SK-N-SH treated with all-trans-retinoic acid at 6 μM for 48 hours (cell line): ENCODE measurements around the gene GNA15.

Source experiments
- ATAC-seq: fragments of 200-7000 bp; cut with Tn5 transposase; 3 replicates; pipeline ENCODE4 v1.9.1; 2020; ENCODE audit warnings: mild to moderate bottlenecking, moderate library complexity
- ARNTL ChIP-seq: fragments of 450-650 bp; formaldehyde crosslinking; IDR thresholded peaks from 2 replicates; pipeline ENCODE4 v1.5.0; 2020; ENCODE audit warnings: low read depth, mild to moderate bottlenecking, moderate library complexity, borderline replicate concordance
- BACH2 ChIP-seq: fragments of 250-450 bp; sonication (Bioruptor Pico); IDR thresholded peaks from 2 replicates; pipeline ENCODE4 v1.9.0; 2021; ENCODE audit warnings: mild to moderate bottlenecking, borderline replicate concordance
- CSDC2 ChIP-seq: fragments of 250-450 bp; sonication (Bioruptor Pico); IDR thresholded peaks from 2 replicates; pipeline ENCODE4 v1.5.0; 2020; ENCODE audit warnings: mild to moderate bottlenecking, moderate library complexity
- CSRNP3 ChIP-seq: fragments of 250-450 bp; sonication (Bioruptor Pico); IDR thresholded peaks from 2 replicates; pipeline ENCODE4 v1.5.1; 2021; ENCODE audit warnings: mild to moderate bottlenecking, moderate library complexity
- ESRRG ChIP-seq: fragments of 250-450 bp; sonication (Bioruptor Pico); IDR thresholded peaks from 2 replicates; pipeline ENCODE4 v1.6.1; 2021; ENCODE audit warnings: mild to moderate bottlenecking
- GLIS3 ChIP-seq: fragments of 250-450 bp; sonication (Bioruptor Pico); IDR thresholded peaks from 2 replicates; pipeline ENCODE4 v1.5.0; 2020; ENCODE audit warnings: mild to moderate bottlenecking, moderate library complexity
- ISL1 ChIP-seq: fragments of 250-450 bp; sonication (Bioruptor Pico); IDR thresholded peaks from 2 replicates; pipeline ENCODE4 v2.1.2; 2022; ENCODE audit warnings: mild to moderate bottlenecking, moderate library complexity
- OSR1 ChIP-seq: fragments of 250-450 bp; sonication (Bioruptor Pico); IDR thresholded peaks from 2 replicates; pipeline ENCODE4 v1.8.0; 2022; ENCODE audit warnings: moderate library complexity, mild to moderate bottlenecking, inconsistent platforms
- PPARA ChIP-seq: fragments of 250-450 bp; sonication (Bioruptor Pico); IDR thresholded peaks from 2 replicates; pipeline ENCODE4 v1.5.0; 2020; ENCODE audit warnings: mild to moderate bottlenecking, borderline replicate concordance
- RARB ChIP-seq: fragments of 250-450 bp; sonication (Bioruptor Pico); IDR thresholded peaks from 2 replicates; pipeline ENCODE4 v1.8.0; 2021; ENCODE audit warnings: mild to moderate bottlenecking, moderate library complexity
- SNAI2 ChIP-seq: fragments of 250-450 bp; sonication (Bioruptor Pico); IDR thresholded peaks from 2 replicates; pipeline ENCODE4 v1.5.0; 2020; ENCODE audit warnings: mild to moderate bottlenecking, moderate library complexity
- TCF4 ChIP-seq: fragments of 250-450 bp; sonication (Bioruptor Pico); IDR thresholded peaks from 2 replicates; pipeline ENCODE4 v1.8.0; 2021; ENCODE audit warnings: mild to moderate bottlenecking, moderate library complexity, borderline replicate concordance
- TOX ChIP-seq: fragments of 250-450 bp; sonication (Bioruptor Pico); IDR thresholded peaks from 2 replicates; pipeline ENCODE4 v1.8.0; 2021; ENCODE audit warnings: mild to moderate bottlenecking, moderate library complexity, borderline replicate concordance
- TSHZ2 ChIP-seq: fragments of 250-450 bp; sonication (Bioruptor Pico); IDR thresholded peaks from 2 replicates; pipeline ENCODE4 v1.5.0; 2020; ENCODE audit warnings: mild to moderate bottlenecking, moderate library complexity
- ZC3H10 ChIP-seq: fragments of 250-450 bp; sonication (Bioruptor Pico); IDR thresholded peaks from 2 replicates; pipeline ENCODE4 v1.5.1; 2021; ENCODE audit warnings: mild to moderate bottlenecking, moderate library complexity
- ZFP3 ChIP-seq: fragments of 250-450 bp; sonication (Bioruptor Pico); IDR thresholded peaks from 2 replicates; pipeline ENCODE4 v1.5.0; 2020; ENCODE audit warnings: mild to moderate bottlenecking, moderate library complexity
- ZFP30 ChIP-seq: fragments of 450-650 bp; formaldehyde crosslinking; IDR thresholded peaks from 2 replicates; pipeline ENCODE4 v1.5.0; 2022; ENCODE audit warnings: mild to moderate bottlenecking, moderate library complexity
- ZNF565 ChIP-seq: fragments of 450-650 bp; formaldehyde crosslinking; conservative IDR thresholded peaks from 2 replicates; pipeline ENCODE4 v1.5.0; 2020; ENCODE audit warnings: low read depth, mild to moderate bottlenecking, moderate library complexity
- ZNF70 ChIP-seq: fragments of 450-650 bp; formaldehyde crosslinking; IDR thresholded peaks from 2 replicates; pipeline ENCODE4 v1.5.0; 2020; ENCODE audit warnings: mild to moderate bottlenecking, moderate library complexity
- ZNF8 ChIP-seq: fragments of 450-650 bp; formaldehyde crosslinking; IDR thresholded peaks from 2 replicates; pipeline ENCODE4 v1.5.0; 2020; ENCODE audit warnings: mild to moderate bottlenecking, moderate library complexity
- TF ChIP-seq, protein P1 (sequence below): fragments of 250-450 bp; sonication (Bioruptor Pico); IDR thresholded peaks from 2 replicates; pipeline ENCODE4 v1.5.1; 2020; ENCODE audit warnings: low read depth, mild to moderate bottlenecking, moderate library complexity
- TF ChIP-seq, protein P2 (sequence below): fragments of 250-450 bp; sonication (Bioruptor Pico); IDR thresholded peaks from 2 replicates; pipeline ENCODE4 v1.8.0; 2021; ENCODE audit warnings: low read depth, mild to moderate bottlenecking, moderate library complexity, borderline replicate concordance
- TF ChIP-seq, protein P3 (sequence below): fragments of 250-450 bp; sonication (Bioruptor Pico); IDR thresholded peaks from 2 replicates; pipeline ENCODE4 v1.8.0; 2020; ENCODE audit warnings: mild to moderate bottlenecking, moderate library complexity, borderline replicate concordance

Gene GNA15

DNA sequence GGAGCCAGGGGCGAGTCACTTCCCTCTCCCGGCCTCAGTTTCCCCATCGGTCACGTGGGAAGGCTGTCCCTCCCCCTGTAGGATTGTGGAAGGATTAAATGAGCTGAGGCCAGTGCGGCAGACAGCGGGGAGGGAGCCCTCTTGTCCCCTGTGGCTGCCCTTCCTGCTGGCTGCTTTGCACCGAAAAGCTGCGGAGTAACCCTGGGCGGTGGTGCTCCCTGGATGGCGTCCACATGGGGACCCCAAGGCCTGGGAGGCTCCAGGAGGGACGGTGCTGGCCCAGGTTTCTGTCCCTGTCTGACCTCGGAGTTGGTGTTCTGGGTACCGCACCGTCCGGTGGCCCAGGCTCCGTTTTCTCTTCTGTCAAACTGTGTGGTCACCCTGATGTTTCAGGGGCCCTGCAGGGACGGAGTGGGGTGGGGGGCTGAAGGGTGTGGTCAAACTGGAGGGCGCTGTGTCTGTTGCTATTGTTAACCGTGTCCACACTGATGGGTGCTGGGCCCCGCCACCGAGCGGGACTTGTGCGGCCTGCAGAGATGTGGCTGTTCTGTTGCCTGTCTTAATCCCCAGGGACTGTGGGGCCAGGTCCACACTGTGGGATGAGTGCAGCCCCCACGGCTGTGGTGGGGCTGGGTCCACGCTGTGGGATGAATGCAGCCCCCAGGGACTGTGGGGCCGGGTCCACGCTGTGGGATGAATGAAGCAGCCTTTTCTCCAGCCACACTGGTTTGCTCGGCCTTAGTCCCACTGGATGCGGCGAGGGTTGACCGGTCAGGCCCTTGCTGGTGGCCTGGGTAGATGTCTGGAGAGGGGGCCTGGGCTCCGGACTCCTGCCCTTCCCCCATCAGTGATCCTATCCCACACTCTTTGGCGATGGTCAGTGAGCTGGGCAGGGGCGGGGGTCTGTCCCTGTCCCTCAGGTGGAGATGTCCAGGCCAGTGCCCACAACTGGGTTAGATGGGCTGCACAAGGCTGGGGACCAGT, 34.8 kb upstream of the GNA15 start (continued):
- TF ChIP-seq, protein P1, sequence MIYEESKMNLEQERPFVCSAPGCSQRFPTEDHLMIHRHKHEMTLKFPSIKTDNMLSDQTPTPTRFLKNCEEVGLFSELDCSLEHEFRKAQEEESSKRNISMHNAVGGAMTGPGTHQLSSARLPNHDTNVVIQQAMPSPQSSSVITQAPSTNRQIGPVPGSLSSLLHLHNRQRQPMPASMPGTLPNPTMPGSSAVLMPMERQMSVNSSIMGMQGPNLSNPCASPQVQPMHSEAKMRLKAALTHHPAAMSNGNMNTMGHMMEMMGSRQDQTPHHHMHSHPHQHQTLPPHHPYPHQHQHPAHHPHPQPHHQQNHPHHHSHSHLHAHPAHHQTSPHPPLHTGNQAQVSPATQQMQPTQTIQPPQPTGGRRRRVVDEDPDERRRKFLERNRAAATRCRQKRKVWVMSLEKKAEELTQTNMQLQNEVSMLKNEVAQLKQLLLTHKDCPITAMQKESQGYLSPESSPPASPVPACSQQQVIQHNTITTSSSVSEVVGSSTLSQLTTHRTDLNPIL: no peak
- no peak for TF ChIP-seq BACH2 (CRISPR knock-in tag)
- no peak for TF ChIP-seq ZFP3
- no peak for TF ChIP-seq ZC3H10 (CRISPR knock-in tag)
- TF ChIP-seq ISL1 (CRISPR knock-in tag): no peak
- TF ChIP-seq ZNF70: no peak
- no peak for TF ChIP-seq ZNF8
- TF ChIP-seq ZFP30: no peak
- TF ChIP-seq ESRRG (CRISPR knock-in tag): no peak

DNA sequence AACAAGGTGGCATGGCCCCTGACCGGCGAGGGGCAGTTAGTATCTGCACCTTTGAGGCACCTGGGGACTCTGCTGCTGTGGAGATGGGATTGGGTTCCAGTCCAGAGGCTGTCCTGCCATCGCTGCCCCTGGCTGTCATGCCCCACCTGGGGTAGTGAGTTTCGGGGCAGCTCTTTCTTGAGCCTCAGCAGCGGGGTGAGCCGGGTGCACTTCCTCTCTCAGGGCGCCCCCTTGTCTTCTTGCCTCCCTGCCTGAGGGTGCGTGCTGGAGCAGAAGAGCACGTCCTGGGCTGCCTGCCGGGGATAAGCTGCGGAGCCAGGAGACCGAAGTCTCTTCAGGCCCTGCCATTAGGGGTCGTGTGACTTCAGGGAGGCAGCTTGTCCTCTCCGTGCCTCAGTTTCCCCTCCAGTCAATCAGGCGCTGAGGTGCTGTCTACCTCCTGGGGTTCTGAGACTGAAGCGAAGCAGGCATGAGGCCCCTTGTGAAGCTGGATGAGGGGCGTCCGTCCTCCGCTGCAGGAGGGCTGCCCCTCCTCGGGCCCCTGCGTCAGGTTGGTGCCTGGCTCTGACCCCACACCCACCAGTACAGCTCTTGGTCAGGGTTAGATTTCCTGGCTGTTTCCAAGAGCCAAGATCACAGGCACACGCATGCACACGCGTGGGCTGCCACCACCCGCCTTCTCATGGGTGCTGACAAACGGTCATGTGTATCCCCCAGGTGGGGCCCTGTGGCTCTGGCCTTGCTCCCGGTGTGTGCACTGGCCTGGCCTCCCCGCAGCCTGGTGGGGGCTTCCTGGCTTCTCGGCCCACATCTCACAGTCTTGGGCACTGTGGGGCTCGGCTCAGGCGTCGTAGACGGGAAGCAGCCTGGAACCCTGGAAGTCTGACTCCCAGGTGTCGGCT, 33.3 kb upstream of the GNA15 start:
- TF ChIP-seq, protein P2, sequence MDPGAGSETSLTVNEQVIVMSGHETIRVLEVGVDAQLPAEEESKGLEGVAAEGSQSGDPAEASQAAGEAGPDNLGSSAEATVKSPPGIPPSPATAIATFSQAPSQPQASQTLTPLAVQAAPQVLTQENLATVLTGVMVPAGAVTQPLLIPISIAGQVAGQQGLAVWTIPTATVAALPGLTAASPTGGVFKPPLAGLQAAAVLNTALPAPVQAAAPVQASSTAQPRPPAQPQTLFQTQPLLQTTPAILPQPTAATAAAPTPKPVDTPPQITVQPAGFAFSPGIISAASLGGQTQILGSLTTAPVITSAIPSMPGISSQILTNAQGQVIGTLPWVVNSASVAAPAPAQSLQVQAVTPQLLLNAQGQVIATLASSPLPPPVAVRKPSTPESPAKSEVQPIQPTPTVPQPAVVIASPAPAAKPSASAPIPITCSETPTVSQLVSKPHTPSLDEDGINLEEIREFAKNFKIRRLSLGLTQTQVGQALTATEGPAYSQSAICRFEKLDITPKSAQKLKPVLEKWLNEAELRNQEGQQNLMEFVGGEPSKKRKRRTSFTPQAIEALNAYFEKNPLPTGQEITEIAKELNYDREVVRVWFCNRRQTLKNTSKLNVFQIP (CRISPR knock-in tag): no peak
- no peak for TF ChIP-seq TSHZ2 (CRISPR knock-in tag)
- TF ChIP-seq ZFP3: no peak
- TF ChIP-seq CSDC2 (CRISPR knock-in tag): no peak
- TF ChIP-seq CSRNP3 (CRISPR knock-in tag): no peak
- TF ChIP-seq BACH2 (CRISPR knock-in tag): no peak
- TF ChIP-seq ESRRG (CRISPR knock-in tag): no peak
- TF ChIP-seq GLIS3 (CRISPR knock-in tag): no peak
- TF ChIP-seq TCF4 (CRISPR knock-in tag): no peak
- TF ChIP-seq SNAI2 (CRISPR knock-in tag): no peak
- TF ChIP-seq ISL1 (CRISPR knock-in tag): no peak
- TF ChIP-seq, protein P1: no peak
- TF ChIP-seq RARB (CRISPR knock-in tag): no peak
- no peak for TF ChIP-seq TOX (CRISPR knock-in tag)
- no peak for TF ChIP-seq OSR1
- TF ChIP-seq ZNF565 (CRISPR knock-in tag): no peak
- no peak for TF ChIP-seq ZNF70
- TF ChIP-seq ARNTL (CRISPR knock-in tag): no peak
- TF ChIP-seq PPARA: no peak
- TF ChIP-seq, protein P3, sequence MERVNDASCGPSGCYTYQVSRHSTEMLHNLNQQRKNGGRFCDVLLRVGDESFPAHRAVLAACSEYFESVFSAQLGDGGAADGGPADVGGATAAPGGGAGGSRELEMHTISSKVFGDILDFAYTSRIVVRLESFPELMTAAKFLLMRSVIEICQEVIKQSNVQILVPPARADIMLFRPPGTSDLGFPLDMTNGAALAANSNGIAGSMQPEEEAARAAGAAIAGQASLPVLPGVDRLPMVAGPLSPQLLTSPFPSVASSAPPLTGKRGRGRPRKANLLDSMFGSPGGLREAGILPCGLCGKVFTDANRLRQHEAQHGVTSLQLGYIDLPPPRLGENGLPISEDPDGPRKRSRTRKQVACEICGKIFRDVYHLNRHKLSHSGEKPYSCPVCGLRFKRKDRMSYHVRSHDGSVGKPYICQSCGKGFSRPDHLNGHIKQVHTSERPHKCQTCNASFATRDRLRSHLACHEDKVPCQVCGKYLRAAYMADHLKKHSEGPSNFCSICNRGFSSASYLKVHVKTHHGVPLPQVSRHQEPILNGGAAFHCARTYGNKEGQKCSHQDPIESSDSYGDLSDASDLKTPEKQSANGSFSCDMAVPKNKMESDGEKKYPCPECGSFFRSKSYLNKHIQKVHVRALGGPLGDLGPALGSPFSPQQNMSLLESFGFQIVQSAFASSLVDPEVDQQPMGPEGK (CRISPR knock-in tag): no peak
- no peak for ATAC-seq
